ENCODE results near the gene LIG1.
A peak's percentile ranks its signal among the peaks of the same experiment; 100 is the strongest.

LIG1 gene

GRCh38 chr19:48169939-48170803, at the start of gene LIG1, which contains the start of gene ZSWIM9:
LIG1 (minus strand) TSS chr19:48170344; CDS start chr19:48165566, 4,778 bp downstream.
ZSWIM9 (plus strand) TSS chr19:48170680; CDS start chr19:48171803, 1,123 bp downstream.
- DNase-seq, result peak; percentile 92

GRCh38 chr19:48218997-48219396, 48.9 kb upstream of the LIG1 start:
- no peak for DNase-seq

DNA sequence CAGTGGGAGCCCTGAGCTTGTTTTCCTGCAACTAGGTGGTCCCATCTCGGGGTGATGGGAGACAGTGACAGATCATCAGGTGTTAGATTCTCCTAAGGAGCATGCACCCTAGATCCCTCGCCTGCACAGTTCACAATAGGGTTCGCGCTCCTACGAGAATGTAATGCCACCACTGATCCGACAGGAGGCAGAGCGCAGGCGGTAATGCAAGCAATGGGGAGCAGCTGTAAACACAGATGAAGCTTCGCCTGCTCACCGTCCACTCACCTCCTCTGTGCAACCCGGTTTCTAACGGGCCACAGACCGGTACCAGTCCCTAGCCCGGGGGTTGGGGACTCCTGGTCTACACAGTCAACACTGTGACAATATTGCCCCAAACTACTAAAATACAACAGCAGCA, 46.8 kb upstream of the LIG1 start:
- no peak for DNase-seq

GRCh38 chr19:48213959-48214358, 43.8 kb upstream of the LIG1 start:
- no peak for DNase-seq

DNA sequence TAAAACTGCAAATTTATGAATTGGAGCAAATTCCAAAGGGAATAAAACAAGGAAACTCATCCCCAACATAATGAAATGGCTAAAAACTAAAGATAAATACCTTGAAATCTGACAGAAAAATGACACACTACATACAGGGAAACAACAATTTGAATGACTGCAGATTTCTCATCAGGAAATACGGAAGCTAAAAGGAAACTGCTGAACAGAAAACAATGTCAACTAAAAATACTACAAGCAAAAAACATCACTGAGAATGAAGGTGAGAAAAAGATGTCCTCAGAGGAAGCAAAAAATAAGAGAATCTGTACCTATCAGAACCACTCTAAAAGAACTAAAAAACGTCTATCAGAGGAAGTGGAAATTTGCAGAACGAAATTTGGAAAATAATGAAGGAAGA, 39.9 kb upstream of the LIG1 start:
- no peak for DNase-seq

- no peak for DNase-seq
Measured at GRCh38 chr19:48206397-48207093, 36.4 kb upstream of the LIG1 start.

GRCh38 chr19:48203794-48204628, 33.9 kb upstream of the LIG1 start:
- peak; percentile 92 to 93 for DNase-seq

GRCh38 chr19:48203222-48203793, 33.2 kb upstream of the LIG1 start:
- DNase-seq, result peak in 1 of 2 donors; percentile 30

GRCh38 chr19:48196933-48197665, 27.0 kb upstream of the LIG1 start:
- no peak for DNase-seq

DNA sequence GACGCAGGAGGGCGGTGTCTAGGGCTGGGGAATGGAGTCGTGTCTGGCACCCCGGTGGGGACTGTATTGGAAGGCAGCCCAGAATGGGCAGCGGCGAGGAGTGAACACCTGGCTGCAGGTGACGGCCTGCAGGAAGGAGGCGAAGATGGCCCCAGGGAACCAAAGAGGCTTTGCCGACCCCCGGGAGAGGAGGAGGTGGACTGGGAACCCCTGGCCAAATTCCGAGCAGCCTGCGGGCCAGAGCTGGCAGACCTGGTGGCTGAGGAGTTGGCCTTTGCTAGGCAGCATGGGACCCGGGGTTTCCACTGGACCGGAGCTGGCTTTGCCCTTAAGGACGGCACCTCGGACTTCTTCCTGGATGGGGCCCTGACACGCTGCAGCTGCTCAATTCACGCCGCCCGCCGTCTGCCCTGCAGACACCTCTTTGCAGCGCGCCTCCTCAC, 26.2 kb upstream of the LIG1 start:
- DNase-seq, result no peak

GRCh38 chr19:48194844-48195830, 25.0 kb upstream of the LIG1 start:
- no peak for DNase-seq

DNA sequence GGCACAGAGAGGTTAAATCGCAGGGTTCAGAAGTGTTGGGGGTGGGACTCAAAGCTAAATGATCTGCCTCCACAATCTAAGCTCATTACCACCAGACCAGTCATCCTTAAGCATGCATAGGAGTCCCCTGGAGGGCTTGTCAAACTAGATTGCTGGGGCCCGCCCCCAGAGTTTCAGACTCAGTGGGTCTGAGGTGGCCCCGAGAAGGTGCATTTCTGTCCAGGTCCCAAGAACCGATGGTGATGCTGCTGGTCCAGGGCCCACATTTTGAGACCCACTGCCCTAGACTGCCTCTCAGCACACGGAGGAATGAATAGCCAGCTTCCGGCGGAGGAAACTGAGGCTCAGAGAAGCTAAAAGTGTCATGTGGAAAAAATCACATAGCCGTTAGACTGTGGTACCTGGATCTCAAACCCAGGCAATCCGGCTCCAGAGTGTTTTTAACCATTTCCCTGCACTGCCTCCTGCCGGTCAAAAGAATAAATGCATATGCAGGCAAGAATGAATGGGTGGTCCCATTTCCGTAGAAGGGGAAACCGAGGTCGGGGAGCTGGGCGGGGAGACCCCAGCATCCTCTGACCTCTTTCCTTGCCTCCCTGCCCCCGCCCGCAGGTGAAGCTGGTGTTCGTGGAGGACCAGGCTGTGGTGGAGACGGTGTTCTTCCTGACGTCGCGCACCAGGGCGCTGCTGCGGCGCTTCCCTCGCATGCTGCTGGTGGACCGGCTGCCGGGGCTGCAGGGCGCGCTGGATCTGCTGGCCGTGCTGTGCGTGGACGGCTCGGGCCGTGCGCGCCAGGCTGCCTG, 24.1 kb upstream of the LIG1 start:
- peak; percentile 38 for DNase-seq

DNA sequence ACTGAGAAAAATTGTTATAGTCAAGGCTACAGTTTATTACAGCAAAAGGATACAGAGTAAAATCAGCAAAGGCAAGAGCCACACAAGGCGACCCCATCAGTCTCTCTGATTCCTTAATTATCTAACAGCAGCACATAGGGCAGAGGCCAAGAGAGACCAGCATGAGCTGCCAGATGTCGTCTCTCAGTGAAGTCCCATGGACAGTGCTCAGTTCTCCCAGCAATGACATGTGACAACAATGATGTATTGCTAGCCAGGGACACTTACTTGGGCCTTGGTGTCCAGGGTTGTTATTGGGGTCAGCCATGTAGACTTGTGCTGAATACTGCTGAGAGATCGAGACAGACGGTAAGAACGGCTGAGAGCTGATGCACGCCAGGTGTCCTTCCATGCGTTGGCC, 22.6 kb upstream of the LIG1 start:
- no peak for DNase-seq

- no peak for DNase-seq
Measured at GRCh38 chr19:48190885-48191284, 20.7 kb upstream of the LIG1 start.

GRCh38 chr19:48190288-48190884, 20.2 kb upstream of the LIG1 start:
- DNase-seq, result peak; percentile 40 to 59

- no peak for DNase-seq
Measured at GRCh38 chr19:48186541-48186991, 16.4 kb upstream of the LIG1 start.

GRCh38 chr19:48186015-48186414, 15.9 kb upstream of the LIG1 start:
- no peak for DNase-seq

GRCh38 chr19:48183356-48183755, 13.2 kb upstream of the LIG1 start:
- no peak for DNase-seq

DNA sequence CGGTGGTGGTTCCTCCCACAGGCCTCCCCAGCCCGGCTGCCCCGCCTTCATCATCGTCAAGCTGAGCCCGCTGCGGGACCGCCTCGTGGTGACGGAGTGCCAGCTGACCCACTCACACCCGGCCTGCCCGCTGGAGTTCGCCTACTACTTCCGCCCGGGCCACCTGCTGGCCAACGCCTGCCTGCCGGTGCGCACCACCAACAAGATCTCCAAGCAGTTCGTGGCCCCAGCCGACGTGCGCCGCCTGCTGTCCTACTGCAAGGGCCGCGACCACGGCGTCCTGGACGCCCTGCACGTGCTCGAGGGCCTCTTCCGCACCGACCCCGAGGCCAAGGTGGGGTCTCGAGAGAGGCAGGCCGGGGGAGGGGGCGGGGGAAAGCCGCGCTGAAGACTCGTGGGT, 12.3 kb upstream of the LIG1 start:
- DNase-seq, result no peak

Measured in stimulated activated CD4-positive, alpha-beta T cell treated with anti-CD3 and anti-CD28 coated beads, Interleukin-2, amount 100 ng/mL, for 24 hours (primary cell).